ENCODE results near the gene LYG2.
"Not testable (repeated sequence)": the region's sequence is repeated elsewhere in the genome, so short reads cannot be mapped to it uniquely, and the experiment has no call there.

LYG2 gene

GRCh38 chr2:99255491-99256318 lies at the start of gene LYG2:
Gene LYG2, minus strand, starts transcription at chr2:99255666. Its CDS starts 1,406 bp downstream, at chr2:99254260.
- DNase-seq, result no peak

- DNase-seq, result not testable (repeated sequence)
Measured at GRCh38 chr2:99301097-99301496, 45.6 kb upstream of the LYG2 start, which contains the start of gene LYG1. Gene LYG1, minus strand, starts transcription at chr2:99301197. Its CDS starts 5,527 bp downstream, at chr2:99295670.

GRCh38 chr2:99299580-99299979 lies 44.1 kb upstream of the LYG2 start:
- no peak for DNase-seq

GRCh38 chr2:99297994-99298393 lies 42.5 kb upstream of the LYG2 start:
- no peak for DNase-seq

GRCh38 chr2:99285526-99285925 lies 30.1 kb upstream of the LYG2 start:
- no peak for DNase-seq

GRCh38 chr2:99279969-99280695 lies 24.7 kb upstream of the LYG2 start:
- no peak for DNase-seq

- DNase-seq, result no peak
Measured at GRCh38 chr2:99278793-99279291, 23.4 kb upstream of the LYG2 start.

- not testable (repeated sequence) for DNase-seq
Measured at GRCh38 chr2:99278195-99278765, 22.8 kb upstream of the LYG2 start.

- DNase-seq, result no peak
Measured at GRCh38 chr2:99275882-99276281, 20.4 kb upstream of the LYG2 start.

- DNase-seq, result no peak
Measured at GRCh38 chr2:99261242-99261641, 5.8 kb upstream of the LYG2 start.

GRCh38 chr2:99260184-99260583 lies 4.7 kb upstream of the LYG2 start:
- DNase-seq, result no peak

GRCh38 chr2:99259465-99259864 lies 4.0 kb upstream of the LYG2 start:
- no peak for DNase-seq

GRCh38 chr2:99256677-99257076 lies 1.2 kb upstream of the LYG2 start:
- DNase-seq, result no peak

GRCh38 chr2:99249951-99250350 lies 5.5 kb downstream of the LYG2 start:
- DNase-seq, result no peak

GRCh38 chr2:99242151-99242550 lies 13.3 kb downstream of the LYG2 start:
- no peak for DNase-seq

- no peak for DNase-seq
Measured at GRCh38 chr2:99240431-99240830, 15.0 kb downstream of the LYG2 start.

- DNase-seq, result no peak
Measured at GRCh38 chr2:99238599-99238998, 16.9 kb downstream of the LYG2 start.

GRCh38 chr2:99233177-99233576 lies 22.3 kb downstream of the LYG2 start:
- not testable (repeated sequence) for DNase-seq

- no peak for DNase-seq
Measured at GRCh38 chr2:99217929-99218501, 37.5 kb downstream of the LYG2 start.

- no peak for DNase-seq
Measured at GRCh38 chr2:99216096-99216495, 39.4 kb downstream of the LYG2 start.

- DNase-seq, result no peak
Measured at GRCh38 chr2:99205491-99205890, 50.0 kb downstream of the LYG2 start.

- DNase-seq, result no peak
Measured at GRCh38 chr2:99201959-99202678, 53.3 kb downstream of the LYG2 start.

Measured in CD4-positive, alpha-beta T cell treated with Interleukin-4 for 4 hours (primary cell).